HL-60/S4 treated with phorbol 12-myristate 13-acetate at 8.2 ng/mL for 4 days and 3 days (cell line): Measurements from ENCODE around the gene CLN6.

Source experiments
- in situ Hi-C: fragments of 300-500 bp; cut with MboI; formaldehyde crosslinking; loops from 2 replicates; pipeline ENCODE4 v1.15.0; 2022; ENCODE audit warnings: low sequenced_read_pairs

The CLN6 gene

GRCh38 chr15:68229386-68230156 lies at the start of gene CLN6:
TSS of gene CLN6 (minus strand) at chr15:68229728. CDS start at chr15:68229584, 144 bp downstream.
- in situ Hi-C loops = no loop called here

DNA sequence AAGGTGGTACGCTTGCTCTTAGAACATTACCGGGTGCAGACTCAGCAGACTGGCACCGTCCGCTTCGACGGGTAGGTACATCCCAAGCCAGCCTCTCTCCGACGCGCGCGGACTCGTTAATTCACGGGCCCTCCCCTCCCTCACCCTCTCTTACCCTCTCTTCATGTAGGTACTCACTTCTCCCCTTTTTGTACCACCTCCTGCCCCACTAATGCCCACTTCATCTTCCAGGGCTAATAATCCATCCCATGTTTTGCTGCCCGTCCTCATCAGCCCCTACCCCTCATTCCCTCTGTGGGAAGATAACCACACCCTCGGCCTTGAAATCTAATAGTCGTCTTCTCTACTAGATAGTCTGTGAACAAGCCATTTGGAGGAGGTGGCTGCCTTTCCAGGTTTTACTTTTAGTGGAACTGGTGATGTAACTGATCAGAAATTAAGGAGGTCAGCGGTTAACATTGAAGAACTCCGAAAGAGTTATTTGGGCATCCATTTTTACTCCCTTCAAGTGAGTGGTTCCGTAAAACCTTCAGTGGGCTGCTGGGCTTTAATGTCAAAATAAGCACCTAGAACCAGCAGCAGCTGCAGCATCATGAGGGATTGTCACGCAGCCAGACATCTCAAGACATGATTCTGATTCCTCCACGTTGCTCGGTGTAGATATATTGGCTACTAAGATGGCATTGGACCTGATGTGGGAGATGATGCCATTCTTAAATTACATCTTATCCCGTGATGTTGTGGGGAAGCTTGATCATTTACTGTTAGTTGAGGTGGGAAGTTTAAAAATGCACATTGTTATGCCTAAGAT lies 49.3 kb upstream of the CLN6 start:
- in situ Hi-C loops = no loop called here

DNA sequence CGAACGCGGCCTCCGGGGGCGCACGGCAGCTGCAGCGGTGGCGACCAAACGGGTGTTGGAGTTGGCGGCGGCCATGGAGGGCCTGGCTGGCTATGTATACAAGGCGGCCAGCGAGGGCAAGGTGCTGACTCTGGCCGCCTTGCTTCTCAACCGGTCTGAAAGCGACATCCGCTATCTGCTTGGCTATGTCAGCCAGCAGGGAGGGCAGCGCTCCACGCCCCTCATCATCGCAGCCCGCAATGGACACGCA lies 48.7 kb upstream of the CLN6 start:
- in situ Hi-C loops = no loop called here

DNA sequence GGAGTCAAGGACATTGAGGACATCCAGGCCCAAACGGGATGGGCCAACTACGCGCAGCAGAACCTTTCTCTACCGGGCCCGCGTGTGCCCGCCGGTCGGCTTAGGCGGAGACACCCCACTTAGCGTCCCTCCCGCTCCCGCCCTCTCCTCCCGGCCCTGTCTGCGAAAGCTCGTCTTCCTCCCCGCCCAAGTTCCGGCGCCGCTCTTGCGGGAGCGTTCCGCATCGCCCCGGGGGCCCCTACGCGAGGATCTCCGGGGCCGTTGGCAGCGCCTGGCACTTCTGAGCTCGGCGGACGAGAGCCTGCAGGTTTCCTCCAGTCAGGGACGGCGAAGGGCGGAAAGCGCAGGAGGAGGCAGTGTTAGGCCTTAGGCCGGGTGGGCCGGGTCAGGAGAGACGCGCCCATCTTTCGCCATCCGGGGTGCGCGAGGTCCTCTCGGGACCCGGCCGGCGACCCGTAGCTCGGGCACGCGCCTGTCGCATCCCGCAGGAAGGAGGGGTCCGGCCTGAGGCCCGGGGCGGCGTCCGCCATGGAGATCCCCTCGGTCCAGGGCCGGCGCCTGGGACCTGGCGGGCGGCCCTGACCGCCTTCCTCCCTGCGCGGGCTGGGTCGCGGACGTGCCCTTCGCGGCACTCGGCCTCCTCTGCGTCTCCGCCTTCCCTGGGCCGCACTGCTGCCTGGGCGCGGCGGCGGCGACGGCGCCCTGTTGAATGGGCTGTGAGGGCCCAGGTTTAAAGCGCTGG lies 48.2 kb upstream of the CLN6 start, which contains the start of gene FEM1B:
FEM1B (plus strand) TSS at position 143 of the 742 bp plus-strand sequence. CDS start 673 bp downstream, outside the sequence.
- in situ Hi-C loops = no loop called here

- in situ Hi-C loops = no loop called here
Observed at GRCh38 chr15:68277131-68277602, 47.6 kb upstream of the CLN6 start.

- in situ Hi-C loops = no loop called here
Observed at GRCh38 chr15:68276668-68277067, 47.1 kb upstream of the CLN6 start.

- in situ Hi-C loops = no loop called here
Observed at GRCh38 chr15:68275165-68275746, 45.7 kb upstream of the CLN6 start.

DNA sequence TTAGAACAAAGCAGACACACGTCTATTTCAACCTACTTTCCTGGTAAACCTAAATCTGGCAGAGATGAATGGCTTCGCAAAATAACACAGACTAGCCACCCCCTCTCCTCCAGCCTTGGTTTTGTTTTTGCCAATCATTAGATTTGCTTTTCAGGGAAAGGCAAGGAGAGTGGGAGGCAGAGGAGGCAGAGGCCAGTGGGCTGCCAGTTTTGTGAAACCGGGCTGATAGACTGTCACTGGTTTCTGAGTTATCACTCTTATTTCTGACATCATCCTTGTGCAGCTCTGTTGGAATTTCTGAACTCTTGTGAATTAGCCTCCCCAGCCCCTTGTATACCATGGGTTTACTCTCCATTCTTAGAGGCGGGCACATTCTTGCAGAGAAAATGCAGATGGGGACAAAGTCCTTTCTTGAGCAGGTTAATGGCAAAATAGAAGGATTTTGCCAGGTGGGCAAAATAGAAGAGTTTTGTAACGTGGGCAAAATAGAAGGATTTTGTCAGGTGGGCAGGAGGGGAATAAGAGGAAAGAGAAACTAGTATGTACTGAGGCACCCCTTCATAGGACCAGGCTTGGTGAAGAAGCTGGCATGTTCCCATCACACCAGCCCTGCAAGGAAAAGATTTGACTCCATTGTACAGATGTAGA lies 44.8 kb upstream of the CLN6 start:
- in situ Hi-C loops = no loop called here

DNA sequence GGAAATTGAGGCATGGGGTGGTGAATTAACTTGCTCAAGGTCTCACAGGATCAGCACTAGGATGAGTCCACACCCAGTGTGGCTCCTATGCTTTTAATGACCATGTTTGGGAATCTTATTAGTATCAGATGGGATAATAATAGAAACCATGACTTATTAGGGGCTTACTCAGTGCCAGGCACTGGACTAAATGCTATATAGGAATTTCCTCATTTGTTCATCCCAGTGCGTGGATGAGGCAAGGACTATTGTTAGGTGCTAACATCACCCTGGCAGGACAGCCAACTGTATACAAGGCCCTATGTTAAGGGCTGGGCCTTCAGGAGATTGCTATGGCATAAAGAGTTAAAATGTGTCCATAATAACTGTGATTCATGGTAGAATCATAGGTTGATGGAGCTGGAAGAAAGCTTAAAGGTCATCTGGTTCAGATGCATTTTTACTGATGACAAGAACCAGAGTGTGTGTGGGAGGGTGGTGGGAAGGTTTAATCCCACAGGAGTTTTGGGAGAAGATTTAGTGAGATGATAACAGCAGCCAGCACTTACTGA lies 43.3 kb upstream of the CLN6 start:
- in situ Hi-C loops = no loop called here

- in situ Hi-C loops = no loop called here
Observed at GRCh38 chr15:68271854-68272471, 42.4 kb upstream of the CLN6 start.

- in situ Hi-C loops = no loop called here
Observed at GRCh38 chr15:68268405-68268804, 38.9 kb upstream of the CLN6 start.

DNA sequence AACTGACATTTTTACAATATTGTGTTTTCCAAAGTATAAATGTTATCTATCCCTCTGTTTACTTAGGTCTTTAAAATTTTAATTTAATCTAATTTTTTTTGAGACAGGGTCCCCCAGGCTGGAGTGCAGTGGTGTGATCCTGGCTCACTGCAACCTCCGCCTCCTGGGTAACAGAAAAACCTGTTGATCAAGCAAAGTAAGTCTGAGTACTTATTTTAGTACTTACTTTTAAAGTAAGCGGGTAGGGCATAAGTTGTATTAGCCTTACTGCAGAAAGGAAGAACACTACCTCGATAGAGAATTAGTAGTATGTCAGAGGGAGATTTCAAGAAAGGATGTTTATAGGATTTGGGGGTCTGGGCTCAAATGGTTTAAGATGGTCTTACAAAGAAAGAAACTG lies 36.1 kb upstream of the CLN6 start:
- in situ Hi-C loops = no loop called here

GRCh38 chr15:68265081-68265480 lies 35.6 kb upstream of the CLN6 start:
- in situ Hi-C loops = no loop called here

DNA sequence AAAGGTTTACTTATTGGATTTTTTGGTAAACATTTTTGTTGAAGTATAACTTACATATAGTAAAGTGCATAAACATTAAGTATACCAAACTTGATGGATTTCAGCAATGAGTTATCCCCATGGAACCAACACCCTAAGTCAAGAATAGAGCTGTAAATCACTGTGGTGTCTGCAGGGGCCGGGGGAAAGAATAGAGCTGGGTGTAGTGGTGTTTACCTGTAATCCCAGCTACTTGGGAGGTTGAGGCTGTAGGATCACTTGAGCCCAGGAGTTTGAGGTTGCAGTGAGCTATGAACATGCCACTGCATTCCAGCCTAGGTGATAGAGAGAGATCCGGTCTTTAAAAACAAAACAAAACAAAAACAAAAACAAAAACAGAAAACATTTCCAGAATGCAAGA lies 34.8 kb upstream of the CLN6 start:
- in situ Hi-C loops = no loop called here

DNA sequence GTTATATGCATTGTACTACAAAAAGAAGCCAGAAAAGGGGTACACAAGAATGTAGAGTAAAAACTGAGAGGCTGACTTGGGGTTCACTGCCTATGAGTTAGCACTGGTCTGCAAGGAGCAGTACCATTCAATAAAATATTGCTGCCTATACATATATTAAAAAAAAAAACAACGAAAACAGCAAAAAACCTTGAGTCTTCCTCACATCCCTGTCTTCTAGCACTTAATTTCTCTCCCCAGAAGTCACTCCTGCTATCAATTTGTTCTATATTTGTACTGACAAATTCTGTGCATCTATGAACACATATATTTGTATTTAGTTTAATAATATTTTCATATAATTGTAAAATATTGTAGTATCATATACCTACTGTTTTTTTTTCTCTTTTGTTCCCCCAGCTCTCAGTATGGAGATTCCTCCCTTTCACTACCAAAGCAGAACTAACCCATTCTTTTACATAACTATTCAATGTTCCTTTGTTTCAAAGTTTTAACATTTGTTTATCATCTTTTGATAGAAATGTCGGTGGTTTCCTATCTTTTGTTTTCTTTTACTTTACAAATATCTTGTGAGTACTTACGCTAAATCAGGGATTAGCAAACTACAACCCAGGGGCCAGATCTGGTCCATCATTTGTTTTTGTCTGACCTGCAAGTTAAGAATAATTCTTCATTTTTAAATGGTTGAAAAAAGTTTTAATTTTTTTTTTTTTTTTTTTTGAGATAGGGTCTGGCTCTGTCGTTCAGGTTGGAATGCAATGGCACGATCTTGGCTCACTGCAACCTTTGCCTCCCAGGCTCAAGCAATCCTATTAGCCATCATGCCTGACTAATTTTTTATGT lies 33.2 kb upstream of the CLN6 start:
- in situ Hi-C loops = no loop called here

DNA sequence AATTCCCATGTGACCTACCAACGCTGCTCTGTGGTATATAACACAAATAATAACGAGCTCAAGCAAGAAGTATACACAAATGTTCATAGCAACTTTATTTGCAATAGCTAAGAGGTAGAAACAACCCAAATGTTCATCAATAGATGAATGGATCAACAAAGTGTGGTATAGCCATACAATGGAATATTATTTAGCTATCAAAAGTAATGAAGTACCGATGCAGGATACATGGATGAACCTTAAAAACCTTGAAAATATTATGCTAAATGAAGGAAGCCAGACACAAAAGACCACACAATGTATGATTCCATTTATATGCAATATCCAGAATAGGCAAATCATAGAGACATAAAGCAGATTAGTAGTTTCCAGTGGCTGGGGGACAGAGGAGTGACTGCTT lies 32.5 kb upstream of the CLN6 start:
- in situ Hi-C loops = no loop called here

DNA sequence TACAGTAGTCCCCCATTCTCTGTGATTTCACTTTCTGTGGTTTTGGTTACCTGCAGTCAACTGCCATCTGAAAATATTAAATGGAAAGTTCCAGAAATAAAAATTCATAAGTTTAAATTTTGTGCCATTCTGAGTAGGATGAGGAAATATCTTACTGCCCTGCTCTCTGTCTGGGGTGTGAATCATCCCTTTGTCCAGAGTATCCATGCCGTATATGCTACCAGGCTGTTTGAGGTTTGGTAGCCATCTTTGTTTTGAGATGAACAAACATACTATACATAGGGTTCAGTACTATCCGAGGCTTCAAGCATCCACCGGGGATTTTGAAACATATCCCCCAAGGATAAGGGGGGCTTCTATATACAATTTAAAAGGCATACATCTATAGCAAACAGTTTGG lies 31.7 kb upstream of the CLN6 start:
- in situ Hi-C loops = no loop called here

DNA sequence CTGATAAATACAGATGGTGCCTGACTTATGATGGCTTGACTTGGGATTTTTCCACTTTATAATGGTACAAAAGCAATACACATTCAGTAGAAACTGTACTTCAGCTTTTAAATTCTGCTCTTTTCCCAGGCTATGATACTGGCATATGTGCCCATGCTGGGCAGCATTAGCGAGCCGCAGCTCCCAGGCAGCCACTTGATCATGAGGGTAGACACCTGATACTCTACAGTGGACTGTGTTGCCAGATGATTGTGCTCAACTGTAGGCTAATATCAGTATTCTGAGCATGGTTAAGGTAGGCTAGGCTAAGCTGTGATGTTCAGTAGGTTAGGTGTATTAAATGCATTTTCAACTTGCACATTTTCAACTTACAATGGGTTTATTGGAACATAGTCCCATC lies 30.4 kb upstream of the CLN6 start:
- in situ Hi-C loops = no loop called here

DNA sequence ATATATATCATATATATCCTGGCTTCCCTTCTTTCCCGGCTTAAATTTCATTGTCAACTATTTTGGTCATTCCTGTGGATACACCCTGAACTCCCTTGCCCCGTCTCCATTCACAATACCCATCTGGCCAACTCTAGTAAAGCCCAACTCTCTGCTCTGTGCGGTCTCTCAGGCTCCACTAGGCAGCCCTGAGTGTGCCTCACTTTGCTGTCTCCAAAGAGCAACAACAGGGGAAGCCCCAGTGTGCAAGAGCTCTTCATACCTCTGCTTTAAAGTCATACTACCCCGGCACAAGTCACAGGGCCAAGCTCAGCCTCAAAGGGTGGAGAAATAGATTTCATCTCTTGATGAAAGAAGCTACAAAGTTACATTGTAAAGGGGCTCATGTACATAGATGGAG lies 29.2 kb upstream of the CLN6 start:
- in situ Hi-C loops = no loop called here
